Measurements from ENCODE around the gene DSCAM.

DNA sequence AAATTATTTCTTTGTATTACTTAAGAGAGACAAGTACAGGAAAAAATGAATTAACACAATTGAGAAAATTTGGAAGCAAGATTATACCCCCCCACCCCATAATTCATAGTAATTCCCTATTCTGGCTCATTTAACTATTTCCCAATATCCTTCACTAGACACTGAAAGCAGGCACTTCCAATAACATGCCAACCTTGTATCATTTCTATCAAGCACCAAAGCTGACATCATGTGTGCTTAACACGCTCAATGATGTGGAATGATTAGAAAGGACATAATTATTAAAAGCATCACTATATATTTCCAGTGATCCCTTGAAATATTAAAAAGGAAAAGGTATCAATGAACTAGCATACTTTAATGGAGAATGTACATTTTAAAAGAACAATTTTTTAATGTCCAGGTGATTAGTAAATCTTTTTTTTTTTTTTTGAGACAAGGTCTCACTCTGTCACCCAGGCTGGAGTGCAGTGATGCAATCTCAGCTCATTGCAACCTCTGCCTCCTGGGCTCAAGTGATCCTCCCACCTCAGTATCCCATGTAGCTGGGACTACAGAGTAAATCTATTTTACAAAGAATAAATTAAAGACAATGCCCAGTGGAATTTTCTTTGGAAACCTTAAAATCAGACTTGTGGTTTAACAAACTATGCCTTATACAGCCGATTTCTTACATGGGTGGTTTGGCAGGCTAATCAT lies 443.9 kb downstream of the DSCAM start:
- TF ChIP-seq, protein P1, sequence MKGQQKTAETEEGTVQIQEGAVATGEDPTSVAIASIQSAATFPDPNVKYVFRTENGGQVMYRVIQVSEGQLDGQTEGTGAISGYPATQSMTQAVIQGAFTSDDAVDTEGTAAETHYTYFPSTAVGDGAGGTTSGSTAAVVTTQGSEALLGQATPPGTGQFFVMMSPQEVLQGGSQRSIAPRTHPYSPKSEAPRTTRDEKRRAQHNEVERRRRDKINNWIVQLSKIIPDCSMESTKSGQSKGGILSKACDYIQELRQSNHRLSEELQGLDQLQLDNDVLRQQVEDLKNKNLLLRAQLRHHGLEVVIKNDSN (IDR thresholded peaks at IDR 0.05) = no peak
- TF ChIP-seq YY1 (IDR thresholded peaks at IDR 0.05; ENCODE audit: low read depth) = no peak
- TF ChIP-seq EP300 (IDR thresholded peaks at IDR 0.05; ENCODE audit: borderline replicate concordance) = no peak
- TF ChIP-seq, protein P2, sequence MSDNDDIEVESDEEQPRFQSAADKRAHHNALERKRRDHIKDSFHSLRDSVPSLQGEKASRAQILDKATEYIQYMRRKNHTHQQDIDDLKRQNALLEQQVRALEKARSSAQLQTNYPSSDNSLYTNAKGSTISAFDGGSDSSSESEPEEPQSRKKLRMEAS (IDR thresholded peaks at IDR 0.05) = no peak
- TF ChIP-seq RAD21 (IDR thresholded peaks at IDR 0.05; ENCODE audit: low read depth) = no peak
- TF ChIP-seq CREB1 (IDR thresholded peaks at IDR 0.05; ENCODE audit: low read depth) = no peak
- no peak for TF ChIP-seq TCF12 (IDR thresholded peaks at IDR 0.05; ENCODE audit: low read depth)

Data from Ishikawa (cell line).